GM12878 (cell line): Measurements from ENCODE around the gene EPHB2.

ENCODE experiments used
- CREB1 ChIP-seq: IDR thresholded peaks from 2 replicates; pipeline ENCODE4 v1.6.1; 2012; ENCODE audit warnings: low read depth, mild to moderate bottlenecking, inconsistent platforms
- EGR1 ChIP-seq, 2 experiments: IDR thresholded peaks; 1 replicate in 1 of 2; 2 replicates in 1 of 2; pipeline ENCODE4 v1.6.1; 2011 to 2012; ENCODE audit warnings: low read depth in 2 of 2, low read length in 2 of 2, borderline replicate concordance in 1 of 2, mild to moderate bottlenecking in 1 of 2, moderate library complexity in 1 of 2
- POLR2A ChIP-seq: IDR thresholded peaks from 2 replicates; pipeline ENCODE4 v1.6.1; 2011; ENCODE audit warnings: low read depth, mild to moderate bottlenecking, low read length
- RAD21 ChIP-seq: IDR thresholded peaks from 2 replicates; pipeline ENCODE4 v1.6.1; 2011; ENCODE audit warnings: mild to moderate bottlenecking, low read depth, low read length, moderate library complexity; ENCODE audit not compliant: insufficient read depth
- TAF1 ChIP-seq: IDR thresholded peaks from 2 replicates; pipeline ENCODE4 v1.6.1; 2011; ENCODE audit warnings: mild to moderate bottlenecking, low read depth, low read length, borderline replicate concordance
- ZNF24 ChIP-seq: fragments of 450-650 bp; IDR thresholded peaks from 2 replicates; pipeline ENCODE4 v1.6.1; 2017; ENCODE audit warnings: antibody characterized with exemption, mild to moderate bottlenecking
- TF ChIP-seq, protein P1 (sequence below): fragments of 450-650 bp; IDR thresholded peaks from 2 replicates; pipeline ENCODE4 v1.6.1; 2016; ENCODE audit warnings: mild to moderate bottlenecking
- TF ChIP-seq, protein P2 (sequence below), 3 experiments: IDR thresholded peaks in 2 of 3; conservative IDR thresholded peaks in 1 of 3; 2 replicates each; pipeline ENCODE4 v1.5.1; 2011; ENCODE audit warnings: low read depth in 3 of 3, low read length in 3 of 3, mild to moderate bottlenecking in 3 of 3, control low read depth in 2 of 3, moderate library complexity in 2 of 3, inconsistent platforms in 1 of 3, mixed read lengths in 1 of 3; ENCODE audit not compliant: control insufficient read depth in 2 of 3, insufficient read depth in 1 of 3; ENCODE audit errors: extremely low read depth in 1 of 3
- TF ChIP-seq, protein P3 (sequence below): IDR thresholded peaks from 2 replicates; pipeline ENCODE4 v1.6.1; 2012; ENCODE audit warnings: mild to moderate bottlenecking, low read depth, low read length

DNA sequence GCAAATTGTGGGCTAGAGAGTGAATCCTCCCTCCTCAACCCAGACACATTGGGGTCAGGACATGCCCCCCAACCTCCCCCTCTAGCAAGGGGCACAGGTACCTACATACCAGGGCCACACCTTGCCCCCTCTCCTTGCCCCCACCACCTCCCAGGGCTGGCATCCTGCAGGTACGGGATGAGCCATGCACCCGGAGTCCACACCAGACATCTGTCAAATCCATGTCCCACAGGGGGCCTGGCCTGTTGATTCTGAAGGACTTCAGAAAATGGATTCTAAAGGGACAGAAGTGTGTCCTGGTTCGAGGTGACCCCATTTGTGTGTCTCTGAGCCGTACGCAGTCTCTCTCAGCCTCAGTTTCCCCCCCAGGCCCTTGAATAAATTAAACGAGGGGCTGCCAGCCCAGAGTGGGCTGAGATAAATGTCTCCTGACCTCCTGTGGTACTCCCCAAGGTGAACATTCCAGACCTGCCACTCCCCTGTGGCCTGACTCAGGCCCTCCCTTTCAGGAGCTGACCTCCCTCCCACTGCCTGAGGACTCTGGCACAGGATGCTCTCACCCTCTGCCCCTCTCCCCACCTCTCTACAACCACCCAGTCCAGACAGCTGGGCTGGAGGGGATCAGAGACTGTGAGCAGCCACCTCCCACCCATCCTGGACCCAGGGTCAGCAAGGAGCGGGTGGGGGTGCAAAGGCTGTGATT lies 94.5 kb downstream of the EPHB2 start:
- TF ChIP-seq, protein P1, sequence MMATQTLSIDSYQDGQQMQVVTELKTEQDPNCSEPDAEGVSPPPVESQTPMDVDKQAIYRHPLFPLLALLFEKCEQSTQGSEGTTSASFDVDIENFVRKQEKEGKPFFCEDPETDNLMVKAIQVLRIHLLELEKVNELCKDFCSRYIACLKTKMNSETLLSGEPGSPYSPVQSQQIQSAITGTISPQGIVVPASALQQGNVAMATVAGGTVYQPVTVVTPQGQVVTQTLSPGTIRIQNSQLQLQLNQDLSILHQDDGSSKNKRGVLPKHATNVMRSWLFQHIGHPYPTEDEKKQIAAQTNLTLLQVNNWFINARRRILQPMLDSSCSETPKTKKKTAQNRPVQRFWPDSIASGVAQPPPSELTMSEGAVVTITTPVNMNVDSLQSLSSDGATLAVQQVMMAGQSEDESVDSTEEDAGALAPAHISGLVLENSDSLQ = no peak
- TF ChIP-seq, protein P2, sequence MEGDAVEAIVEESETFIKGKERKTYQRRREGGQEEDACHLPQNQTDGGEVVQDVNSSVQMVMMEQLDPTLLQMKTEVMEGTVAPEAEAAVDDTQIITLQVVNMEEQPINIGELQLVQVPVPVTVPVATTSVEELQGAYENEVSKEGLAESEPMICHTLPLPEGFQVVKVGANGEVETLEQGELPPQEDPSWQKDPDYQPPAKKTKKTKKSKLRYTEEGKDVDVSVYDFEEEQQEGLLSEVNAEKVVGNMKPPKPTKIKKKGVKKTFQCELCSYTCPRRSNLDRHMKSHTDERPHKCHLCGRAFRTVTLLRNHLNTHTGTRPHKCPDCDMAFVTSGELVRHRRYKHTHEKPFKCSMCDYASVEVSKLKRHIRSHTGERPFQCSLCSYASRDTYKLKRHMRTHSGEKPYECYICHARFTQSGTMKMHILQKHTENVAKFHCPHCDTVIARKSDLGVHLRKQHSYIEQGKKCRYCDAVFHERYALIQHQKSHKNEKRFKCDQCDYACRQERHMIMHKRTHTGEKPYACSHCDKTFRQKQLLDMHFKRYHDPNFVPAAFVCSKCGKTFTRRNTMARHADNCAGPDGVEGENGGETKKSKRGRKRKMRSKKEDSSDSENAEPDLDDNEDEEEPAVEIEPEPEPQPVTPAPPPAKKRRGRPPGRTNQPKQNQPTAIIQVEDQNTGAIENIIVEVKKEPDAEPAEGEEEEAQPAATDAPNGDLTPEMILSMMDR (IDR thresholded peaks at IDR 0.05 in 2 of 3, conservative IDR thresholded peaks at IDR 0.05 in 1 of 3; ENCODE audit: control insufficient read depth in 2 of 3, extremely low read depth in 1 of 3, insufficient read depth in 1 of 3, low read depth in 3 of 3, low read length in 3 of 3) = no peak
- no peak for TF ChIP-seq EGR1 (IDR thresholded peaks at IDR 0.05; ENCODE audit: borderline replicate concordance in 1 of 2, low read depth in 2 of 2, low read length in 2 of 2)
- TF ChIP-seq CREB1 = no peak
- no peak for TF ChIP-seq RAD21
- TF ChIP-seq, protein P3, sequence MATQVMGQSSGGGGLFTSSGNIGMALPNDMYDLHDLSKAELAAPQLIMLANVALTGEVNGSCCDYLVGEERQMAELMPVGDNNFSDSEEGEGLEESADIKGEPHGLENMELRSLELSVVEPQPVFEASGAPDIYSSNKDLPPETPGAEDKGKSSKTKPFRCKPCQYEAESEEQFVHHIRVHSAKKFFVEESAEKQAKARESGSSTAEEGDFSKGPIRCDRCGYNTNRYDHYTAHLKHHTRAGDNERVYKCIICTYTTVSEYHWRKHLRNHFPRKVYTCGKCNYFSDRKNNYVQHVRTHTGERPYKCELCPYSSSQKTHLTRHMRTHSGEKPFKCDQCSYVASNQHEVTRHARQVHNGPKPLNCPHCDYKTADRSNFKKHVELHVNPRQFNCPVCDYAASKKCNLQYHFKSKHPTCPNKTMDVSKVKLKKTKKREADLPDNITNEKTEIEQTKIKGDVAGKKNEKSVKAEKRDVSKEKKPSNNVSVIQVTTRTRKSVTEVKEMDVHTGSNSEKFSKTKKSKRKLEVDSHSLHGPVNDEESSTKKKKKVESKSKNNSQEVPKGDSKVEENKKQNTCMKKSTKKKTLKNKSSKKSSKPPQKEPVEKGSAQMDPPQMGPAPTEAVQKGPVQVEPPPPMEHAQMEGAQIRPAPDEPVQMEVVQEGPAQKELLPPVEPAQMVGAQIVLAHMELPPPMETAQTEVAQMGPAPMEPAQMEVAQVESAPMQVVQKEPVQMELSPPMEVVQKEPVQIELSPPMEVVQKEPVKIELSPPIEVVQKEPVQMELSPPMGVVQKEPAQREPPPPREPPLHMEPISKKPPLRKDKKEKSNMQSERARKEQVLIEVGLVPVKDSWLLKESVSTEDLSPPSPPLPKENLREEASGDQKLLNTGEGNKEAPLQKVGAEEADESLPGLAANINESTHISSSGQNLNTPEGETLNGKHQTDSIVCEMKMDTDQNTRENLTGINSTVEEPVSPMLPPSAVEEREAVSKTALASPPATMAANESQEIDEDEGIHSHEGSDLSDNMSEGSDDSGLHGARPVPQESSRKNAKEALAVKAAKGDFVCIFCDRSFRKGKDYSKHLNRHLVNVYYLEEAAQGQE = no peak
- TF ChIP-seq POLR2A = no peak
- no peak for TF ChIP-seq TAF1
- no peak for TF ChIP-seq ZNF24
